CD4-positive, CD25-positive, alpha-beta regulatory T cell (primary cell): Measurements from ENCODE around the gene SLC23A1. TPM values are rescaled to one million over a fixed set of nuclear protein-coding genes. Genes with fewer than 3 reads are reported as not detected.

ENCODE experiments used
- ATAC-seq, 2 donors: fragments of 150-1000 bp; cut with Tn5 transposase; one replicate each; pipeline ENCODE4 v1.10.0; 2021; ENCODE audit warnings: low read depth in 2 of 2, moderate number of reproducible peaks in 2 of 2, moderate library complexity in 1 of 2
- DNase-seq, 3 donors: peaks; one replicate each; pipeline versions ENCODE4 v3.0.0 to v3.0.0-alpha.2; 2012 to 2022; ENCODE audit warnings: mixed read lengths in 1 of 3
- H3K27ac ChIP-seq: one replicate; pipeline ENCODE4 v1.7.0; 2013; ENCODE audit warnings: mild to moderate bottlenecking, low read length; ENCODE audit not compliant: insufficient read depth, poor library complexity, severe bottlenecking
- H3K27me3 ChIP-seq: one replicate; pipeline ENCODE4 v1.7.0; 2013; ENCODE audit warnings: low read length; ENCODE audit not compliant: control insufficient read depth, insufficient read depth
- H3K36me3 ChIP-seq: one replicate; pipeline ENCODE4 v1.7.0; 2013; ENCODE audit warnings: mild to moderate bottlenecking, low read length, moderate library complexity; ENCODE audit not compliant: control insufficient read depth, insufficient read depth
- H3K4me1 ChIP-seq: 2 replicates; pipeline ENCODE4 v1.7.0; 2013; ENCODE audit warnings: mild to moderate bottlenecking, low read length; ENCODE audit not compliant: insufficient read depth, control insufficient read depth, poor library complexity, severe bottlenecking
- H3K4me3 ChIP-seq: one replicate; pipeline ENCODE4 v1.7.0; 2013; ENCODE audit warnings: low read depth, mild to moderate bottlenecking, low read length, moderate library complexity
- H3K9me3 ChIP-seq, 2 experiments: 1 replicate in 1 of 2; 2 replicates in 1 of 2; pipeline ENCODE4 v1.7.0; 2013; ENCODE audit warnings: low read length in 2 of 2, mild to moderate bottlenecking in 1 of 2, moderate library complexity in 1 of 2; ENCODE audit not compliant: control insufficient read depth in 2 of 2
- H3K27ac Mint-ChIP-seq, 3 donors: one replicate each; pipeline ENCODE4 v1.8.0; 2020 to 2022; ENCODE audit warnings: mild to moderate bottlenecking in 3 of 3, mixed read lengths in 3 of 3, moderate library complexity in 2 of 3
- H3K27me3 Mint-ChIP-seq: one replicate; pipeline ENCODE4 v1.8.0; 2022; ENCODE audit warnings: mild to moderate bottlenecking, mixed read lengths
- H3K36me3 Mint-ChIP-seq: one replicate; pipeline ENCODE4 v1.8.0; 2020; ENCODE audit warnings: mixed read lengths
- H3K4me1 Mint-ChIP-seq, 4 donors: one replicate each; pipeline ENCODE4 v1.8.0; 2020 to 2022; ENCODE audit warnings: mixed read lengths in 4 of 4, mild to moderate bottlenecking in 1 of 4
- H3K4me3 Mint-ChIP-seq, 4 donors: one replicate each; pipeline ENCODE4 v1.8.0; 2020 to 2022; ENCODE audit warnings: mild to moderate bottlenecking in 4 of 4, mixed read lengths in 4 of 4, moderate library complexity in 3 of 4
- H3K9me3 Mint-ChIP-seq, 7 donors: one replicate each; pipeline ENCODE4 v1.8.0; 2020 to 2022; ENCODE audit warnings: mixed read lengths in 7 of 7, mild to moderate bottlenecking in 3 of 7, moderate library complexity in 2 of 7
- polyA plus RNA-seq, 4 donors: library from polyadenylated mRNA; unstranded; fragments of 300-500 nt; fragmentation: Illumina TruSeq; gene quantifications; one replicate each; pipeline ENCODE4 v1.2.3, GENCODE V29; 2021
- total RNA-seq: library from RNA; stranded (reverse); gene quantifications from one replicate; pipeline ENCODE4 v1.2.3, GENCODE V29; 2022

Gene SLC23A1
- total and polyA plus RNA-seq, 5 donors from 2014 or later, result 0.09 to 0.13 TPM; not detected in 3

DNA sequence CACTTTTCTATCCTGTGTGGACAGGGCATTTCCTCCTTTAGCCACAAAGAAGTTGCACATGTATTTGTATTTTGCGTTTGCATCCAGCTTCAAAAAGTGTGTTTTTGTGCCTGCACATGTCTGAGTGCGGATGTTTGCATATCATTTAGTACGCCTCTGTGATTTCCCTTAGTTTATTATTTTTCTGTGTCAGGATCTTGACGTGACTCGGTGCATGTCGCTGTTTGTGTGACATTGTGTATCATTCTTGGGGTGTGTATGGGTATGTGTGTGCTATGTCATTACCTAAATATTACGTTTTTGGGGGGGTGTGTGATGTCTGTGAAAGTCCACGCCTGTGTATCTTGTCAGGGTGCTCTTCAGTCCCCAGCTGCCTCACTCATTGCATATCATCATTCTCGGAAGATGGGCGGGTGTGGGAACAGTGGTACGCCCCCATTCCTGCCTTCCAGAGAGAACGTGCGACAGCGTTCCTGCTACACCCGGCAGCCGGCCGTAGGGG lies 41.9 kb downstream of the SLC23A1 start:
- no peaks in the 10 kb centered on the region for H3K27me3 ChIP-seq
- H3K4me3 ChIP-seq, result peak overlapping the region; percentile 96
- H3K9me3 ChIP-seq, result no peaks in the 10 kb centered on the region
- H3K4me1 ChIP-seq, result peaks cover 34% of the 10 kb centered on the region
- H3K27me3 Mint-ChIP-seq, result peaks cover 8% of the 10 kb centered on the region
- ATAC-seq, result peak in 1 of 2 donors; percentile 1
- peak overlapping the region; percentile 100 for H3K27ac ChIP-seq
- H3K36me3 ChIP-seq, result peaks cover 3% of the 10 kb centered on the region
- peaks cover 14% of the 10 kb centered on the region for H3K36me3 Mint-ChIP-seq
- peaks cover 0 to 2% (median 0%) of the 10 kb centered on the region in 7 donors for H3K9me3 Mint-ChIP-seq
- H3K4me3 Mint-ChIP-seq, result peak overlapping the region; percentile 97 to 99 (median 98)
- H3K27ac Mint-ChIP-seq, result peak overlapping the region; percentile 98 to 99 (median 99)
- H3K4me1 Mint-ChIP-seq, result peaks cover 35 to 62% (median 50%) of the 10 kb centered on the region in 4 donors
- DNase-seq, result peak in 1 of 3 donors; percentile 13

DNA sequence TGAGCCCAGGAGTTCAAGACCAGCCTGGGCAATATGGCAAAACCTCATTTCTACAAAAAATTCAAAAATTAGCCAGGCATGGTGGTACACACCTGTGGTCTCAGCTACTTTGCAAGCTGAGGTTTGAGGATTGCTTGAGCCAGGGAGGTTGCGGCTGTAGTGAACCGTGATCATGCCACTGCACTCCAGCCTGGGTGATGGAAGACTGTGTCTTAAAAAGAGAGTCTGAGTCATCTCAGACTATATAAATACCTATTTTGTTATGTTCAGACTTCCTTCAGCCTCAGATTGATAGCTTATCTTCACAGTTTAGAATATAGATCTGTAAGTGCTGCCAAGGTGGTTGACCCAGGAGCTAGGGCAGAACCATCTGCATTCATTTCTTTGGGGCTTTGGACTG lies 43.0 kb downstream of the SLC23A1 start:
- H3K4me1 Mint-ChIP-seq, result peaks cover 29 to 55% (median 45%) of the 10 kb centered on the region in 4 donors
- Histone ChIP-seq H3K27ac (no peak overlapping the region), H3K4me3 (no peak overlapping the region), H3K4me1 (peaks cover 34% of the 10 kb centered on the region), H3K36me3 (peaks cover 3% of the 10 kb centered on the region), H3K9me3 (no peaks in the 10 kb centered on the region), H3K27me3 (no peaks in the 10 kb centered on the region)
- H3K9me3 Mint-ChIP-seq, result peaks cover 0 to 2% (median 0%) of the 10 kb centered on the region in 7 donors
- ATAC-seq (no peak), DNase-seq (no peak)
- H3K4me3 Mint-ChIP-seq, result peak overlapping the region in 2 of 4 donors; percentile 10 to 98
- H3K27me3 Mint-ChIP-seq, result peaks cover 8% of the 10 kb centered on the region
- H3K36me3 Mint-ChIP-seq, result peaks cover 9% of the 10 kb centered on the region
- H3K27ac Mint-ChIP-seq, result no peak overlapping the region

DNA sequence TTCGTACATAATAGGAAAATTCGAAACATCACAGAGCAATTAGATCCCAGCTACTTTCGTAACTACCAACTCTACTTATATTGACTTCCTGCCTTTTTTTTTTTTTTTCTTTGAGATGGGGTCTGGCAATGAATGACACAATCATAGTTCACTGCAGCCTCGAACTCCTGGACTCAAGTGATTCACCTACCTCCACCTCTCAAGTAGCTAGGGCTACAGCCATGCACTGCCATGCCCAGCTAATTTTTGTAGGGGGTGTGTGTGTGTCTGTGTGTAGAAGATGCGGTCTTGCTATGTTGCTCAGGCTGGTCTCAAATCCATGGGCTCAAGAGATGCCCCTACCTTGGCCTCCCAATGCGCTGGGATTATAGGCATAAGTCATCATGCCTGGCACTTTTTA lies 47.3 kb downstream of the SLC23A1 start:
- H3K9me3 Mint-ChIP-seq, result no peaks in the 10 kb centered on the region
- peak overlapping the region in 1 of 4 donors; percentile 52 for H3K4me3 Mint-ChIP-seq
- no peaks in the 10 kb centered on the region for H3K27me3 Mint-ChIP-seq
- ATAC-seq (peak in 1 of 2 donors; percentile 31), DNase-seq (no peak)
- H3K27ac Mint-ChIP-seq, result peak overlapping the region in 1 of 3 donors; percentile 67
- no peaks in the 10 kb centered on the region for H3K27me3 ChIP-seq
- H3K36me3 Mint-ChIP-seq, result peaks cover 4% of the 10 kb centered on the region
- no peaks in the 10 kb centered on the region for H3K9me3 ChIP-seq
- H3K4me1 Mint-ChIP-seq, result peaks cover 5 to 17% (median 15%) of the 10 kb centered on the region in 4 donors
- H3K36me3 ChIP-seq, result peaks cover 18% of the 10 kb centered on the region
- peaks cover 5% of the 10 kb centered on the region for H3K4me1 ChIP-seq
- H3K4me3 ChIP-seq, result no peak overlapping the region
- H3K27ac ChIP-seq, result no peak overlapping the region

Other genes starting within 250 kb of the SLC23A1 start
- gene SIL1, start 184.9 kb downstream of the SLC23A1 start, total RNA-seq, result 12.3 TPM
- 10 to 100 TPM in 3 of 4 donors, 1 to 10 TPM in 1; 9.8 to 12.3 (median 11.0) TPM for gene SIL1, start 184.9 kb downstream of the SLC23A1 start, polyA plus RNA-seq
- 391 TPM for gene MATR3, start 89.6 kb downstream of the SLC23A1 start, total RNA-seq
- 100 to 1,000 TPM; 327 to 383 (median 361) TPM for gene MATR3, start 89.6 kb downstream of the SLC23A1 start, polyA plus RNA-seq
- 126 TPM for gene PAIP2, start 41.4 kb downstream of the SLC23A1 start, total RNA-seq
- gene PAIP2, start 41.4 kb downstream of the SLC23A1 start, polyA plus RNA-seq, result 100 to 1,000 TPM; 335 to 426 (median 357) TPM
- gene MZB1, start 6.6 kb upstream of the SLC23A1 start, total RNA-seq, result 2.2 TPM
- gene MZB1, start 6.6 kb upstream of the SLC23A1 start, polyA plus RNA-seq, result 1 to 10 TPM in 2 of 4 donors, under 1 TPM in 2; 0.39 to 1.7 (median 1.0) TPM
- 1.2 TPM for gene PROB1, start 11.8 kb upstream of the SLC23A1 start, total RNA-seq
- under 1 TPM; 0.25 to 0.86 (median 0.59) TPM for gene PROB1, start 11.8 kb upstream of the SLC23A1 start, polyA plus RNA-seq
- gene SPATA24, start 20.8 kb upstream of the SLC23A1 start, total RNA-seq, result 4.4 TPM
- gene SPATA24, start 20.8 kb upstream of the SLC23A1 start, polyA plus RNA-seq, result 1 to 10 TPM; 5.5 to 6.8 (median 6.1) TPM
- 8.2 TPM for gene DNAJC18, start 56.2 kb upstream of the SLC23A1 start, total RNA-seq
- 1 to 10 TPM; 4.0 to 9.0 (median 5.1) TPM for gene DNAJC18, start 56.2 kb upstream of the SLC23A1 start, polyA plus RNA-seq
- 0.64 TPM for gene ECSCR, start 79.4 kb upstream of the SLC23A1 start, total RNA-seq
- 1 to 10 TPM in 1 of 4 donors, under 1 TPM in 2, not detected in 1; 0.23 to 1.6 (median 0.92) TPM for gene ECSCR, start 79.4 kb upstream of the SLC23A1 start, polyA plus RNA-seq
- gene SMIM33, start 87.7 kb upstream of the SLC23A1 start, total RNA-seq, result 0.54 TPM
- 1 to 10 TPM in 1 of 4 donors, under 1 TPM in 3; 0.08 to 1.9 (median 0.73) TPM for gene SMIM33, start 87.7 kb upstream of the SLC23A1 start, polyA plus RNA-seq
- 295 TPM for gene STING1, start 99.5 kb upstream of the SLC23A1 start, total RNA-seq
- gene STING1, start 99.5 kb upstream of the SLC23A1 start, polyA plus RNA-seq, result 100 to 1,000 TPM; 131 to 177 (median 158) TPM
- gene UBE2D2, start 178.0 kb upstream of the SLC23A1 start, total RNA-seq, result 181 TPM
- 100 to 1,000 TPM; 330 to 376 (median 350) TPM for gene UBE2D2, start 178.0 kb upstream of the SLC23A1 start, polyA plus RNA-seq